C4-2B (cell line): ENCODE measurements around the gene BSPRY.
"Not testable (repeated sequence)": the region's sequence is repeated elsewhere in the genome, so short reads cannot be mapped to it uniquely, and the experiment has no call there.

Experiments
- ZFX ChIP-seq: fragments of 450-650 bp; IDR thresholded peaks from 2 replicates; pipeline ENCODE4 v1.6.1; 2017
- TF ChIP-seq, protein P1 (sequence below): fragments of 450-650 bp; conservative IDR thresholded peaks from 2 replicates; pipeline ENCODE4 v1.5.1; 2017; ENCODE audit warnings: mild to moderate bottlenecking

DNA sequence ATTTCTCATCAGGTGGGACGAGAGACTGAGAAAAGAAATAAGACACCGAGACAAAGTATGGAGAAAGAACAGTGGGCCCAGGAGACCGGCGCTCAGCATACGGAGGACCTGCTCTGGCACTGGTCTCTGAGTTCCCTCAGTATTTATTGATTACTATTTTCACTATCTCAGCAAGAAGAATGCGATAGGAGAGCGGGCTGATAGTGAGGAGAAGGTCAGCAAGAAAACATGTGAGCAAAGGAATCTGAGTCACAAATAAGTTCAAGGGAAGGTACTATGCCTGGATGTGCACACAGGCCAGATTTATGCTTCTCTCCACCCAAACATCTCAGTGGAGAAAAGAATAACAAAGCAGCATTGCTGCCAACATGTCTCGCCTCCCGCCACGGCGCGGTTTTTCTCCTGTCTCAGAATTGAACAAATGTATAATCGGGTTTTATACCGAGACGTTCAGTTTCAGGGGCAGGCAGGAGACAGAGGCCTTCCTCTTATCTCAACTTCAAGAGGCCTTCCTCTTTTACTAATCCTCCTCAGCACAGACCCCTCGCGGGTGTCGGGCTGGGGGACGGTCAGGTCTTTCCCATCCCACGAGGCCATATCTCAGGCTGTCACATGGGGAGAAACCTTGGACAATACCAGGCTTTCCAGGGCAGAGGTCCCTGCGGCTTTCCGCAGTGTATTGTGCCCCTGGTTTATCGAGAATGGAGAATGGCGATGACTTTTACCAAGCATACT is 29.9 kb downstream of the BSPRY start:
- TF ChIP-seq, protein P1, sequence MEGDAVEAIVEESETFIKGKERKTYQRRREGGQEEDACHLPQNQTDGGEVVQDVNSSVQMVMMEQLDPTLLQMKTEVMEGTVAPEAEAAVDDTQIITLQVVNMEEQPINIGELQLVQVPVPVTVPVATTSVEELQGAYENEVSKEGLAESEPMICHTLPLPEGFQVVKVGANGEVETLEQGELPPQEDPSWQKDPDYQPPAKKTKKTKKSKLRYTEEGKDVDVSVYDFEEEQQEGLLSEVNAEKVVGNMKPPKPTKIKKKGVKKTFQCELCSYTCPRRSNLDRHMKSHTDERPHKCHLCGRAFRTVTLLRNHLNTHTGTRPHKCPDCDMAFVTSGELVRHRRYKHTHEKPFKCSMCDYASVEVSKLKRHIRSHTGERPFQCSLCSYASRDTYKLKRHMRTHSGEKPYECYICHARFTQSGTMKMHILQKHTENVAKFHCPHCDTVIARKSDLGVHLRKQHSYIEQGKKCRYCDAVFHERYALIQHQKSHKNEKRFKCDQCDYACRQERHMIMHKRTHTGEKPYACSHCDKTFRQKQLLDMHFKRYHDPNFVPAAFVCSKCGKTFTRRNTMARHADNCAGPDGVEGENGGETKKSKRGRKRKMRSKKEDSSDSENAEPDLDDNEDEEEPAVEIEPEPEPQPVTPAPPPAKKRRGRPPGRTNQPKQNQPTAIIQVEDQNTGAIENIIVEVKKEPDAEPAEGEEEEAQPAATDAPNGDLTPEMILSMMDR = not testable (repeated sequence)
- TF ChIP-seq ZFX = not testable (repeated sequence)
